Pancreas (tissue), 10 donors: Measurements from ENCODE around the gene GMDS. TPM values are rescaled to one million over a fixed set of nuclear protein-coding genes. Genes with fewer than 3 reads are reported as not detected.

ENCODE experiments used
- ATAC-seq, 4 donors: fragments of 200-7000 bp; cut with Tn5 transposase; one replicate each; pipeline versions ENCODE4 v1.8.0 to v1.9.1; 2020; ENCODE audit warnings: mild to moderate bottlenecking in 4 of 4, moderate library complexity in 4 of 4
- DNase-seq, 6 donors: peaks; one replicate each; pipeline ENCODE4 v3.0.0-alpha.2; 2020
- FAIRE-seq: peaks from 2 replicates; lab custom pipeline; 2012; peaks lifted over from hg19 to GRCh38; lab: Jason Lieb, UNC
- H3K27ac ChIP-seq, 4 donors: fragments of 200-600 bp; sonication (generic); 1 replicate in 3 of 4; 2 replicates in 1 of 4; pipeline versions ENCODE4 v1.5.0 to v1.8.0; 2020
- H3K27me3 ChIP-seq, 4 donors: fragments of 200-600 bp; one replicate each; pipeline ENCODE4 v1.8.0; 2021
- H3K36me3 ChIP-seq, 3 donors: fragments of 200-600 bp; sonication (generic) in 1 of 3; one replicate each; pipeline versions ENCODE4 v1.5.0 to v1.8.0; 2020 to 2021
- H3K4me1 ChIP-seq, 3 donors: fragments of 200-600 bp; one replicate each; pipeline ENCODE4 v1.8.0; 2021
- H3K4me3 ChIP-seq, 4 donors: fragments of 200-600 bp; sonication (generic) in 2 of 4; one replicate each; pipeline versions ENCODE4 v1.5.0 to v1.8.0; 2020 to 2021
- H3K9me3 ChIP-seq, 4 donors: fragments of 200-600 bp; one replicate each; pipeline ENCODE4 v1.8.0; 2021
- WGBS, 2 donors: extraction: QIAGEN DNeasy Blood & Tissue Kit; methylation state at CpG; one replicate each; pipeline ENCODE4 v1.1.7; 2013; 5-methylcytosine and 5-hydroxymethylcytosine counted together
- intact Hi-C, 3 donors: fragments of 100-400 bp; cut with DNase I; formaldehyde crosslinking; loops; one replicate each; pipeline versions ENCODE4 v1.11.1 to v1.14.2; 2022
- polyA plus RNA-seq, 2 donors: library from polyadenylated mRNA; stranded (reverse); fragments of 200-250 nt; gene quantifications; one replicate each; pipeline ENCODE4 v1.2.3, GENCODE V29; 2013
- total RNA-seq, 6 donors: library from RNA; stranded (reverse); fragmentation: NEBNext Ultra II Directional in 4 of 6; extraction: Animal tissue kit (Norgen Biotek cat#: 25700) in 4 of 6; gene quantifications; one replicate each; pipeline versions ENCODE4 v1.2.1 to v1.2.4, GENCODE V29; 2021 to 2023
- TF ChIP-seq, protein P1 (sequence below), 4 donors: fragments of 200-600 bp; sonication (generic) in 3 of 4; IDR thresholded peaks; one replicate each; pipeline versions ENCODE4 v1.5.0 to v1.8.0; 2021; ENCODE audit warnings: antibody characterized with exemption in 4 of 4
- donor health status: healthy with polysubstance abuse.
- donor health status: DM: no; HTN: no; CAD: no; lungs with moderate emphysema.
- donor health status: DM: no; HTN: no; CAD: no.
- donor health status: control.
- donor health status: control.
- donor health status: Bipolar disorder and iron deficiency.
- donor health status: DM: yes; HTN: yes; CAD: no.
- donor health status: DM: no; HTN: no; CAD: no.
- donor health status: DM: no; HTN: no; CAD: no.
- donor health status: DM: yes; HTN: yes; CAD: no.

The GMDS gene
- total and polyA plus RNA-seq, 8 donors, result 7.6 to 40.8 (median 26.5) TPM

- TF ChIP-seq, protein P1, sequence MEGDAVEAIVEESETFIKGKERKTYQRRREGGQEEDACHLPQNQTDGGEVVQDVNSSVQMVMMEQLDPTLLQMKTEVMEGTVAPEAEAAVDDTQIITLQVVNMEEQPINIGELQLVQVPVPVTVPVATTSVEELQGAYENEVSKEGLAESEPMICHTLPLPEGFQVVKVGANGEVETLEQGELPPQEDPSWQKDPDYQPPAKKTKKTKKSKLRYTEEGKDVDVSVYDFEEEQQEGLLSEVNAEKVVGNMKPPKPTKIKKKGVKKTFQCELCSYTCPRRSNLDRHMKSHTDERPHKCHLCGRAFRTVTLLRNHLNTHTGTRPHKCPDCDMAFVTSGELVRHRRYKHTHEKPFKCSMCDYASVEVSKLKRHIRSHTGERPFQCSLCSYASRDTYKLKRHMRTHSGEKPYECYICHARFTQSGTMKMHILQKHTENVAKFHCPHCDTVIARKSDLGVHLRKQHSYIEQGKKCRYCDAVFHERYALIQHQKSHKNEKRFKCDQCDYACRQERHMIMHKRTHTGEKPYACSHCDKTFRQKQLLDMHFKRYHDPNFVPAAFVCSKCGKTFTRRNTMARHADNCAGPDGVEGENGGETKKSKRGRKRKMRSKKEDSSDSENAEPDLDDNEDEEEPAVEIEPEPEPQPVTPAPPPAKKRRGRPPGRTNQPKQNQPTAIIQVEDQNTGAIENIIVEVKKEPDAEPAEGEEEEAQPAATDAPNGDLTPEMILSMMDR (IDR thresholded peaks at IDR 0.05), result peak; percentile 46 to 71 (median 58)
- Histone ChIP-seq H3K9me3 (no peaks in the 10 kb centered on the region), H3K27me3 (no peaks in the 10 kb centered on the region), H3K36me3 (no peaks in the 10 kb centered on the region), H3K4me1 (no peaks in the 10 kb centered on the region), H3K27ac (no peak overlapping the region), H3K4me3 (no peak overlapping the region)
- intact Hi-C loops, result loop anchor here in 2 of 3 donors (2.0 to 10.0 kb wide), 3 partner anchors 71 to 594 kb away; no protein-coding TSS in a partner anchor
- DNase-seq (peak in 3 of 6 donors; percentile 24 to 45 (median 28)), ATAC-seq (peak; percentile 80 to 95 (median 94)), FAIRE-seq (peak; percentile 54)
- 0 to 4% methylated on average over 1 of the region's 1 CpG for WGBS, 2 donors
Observed at GRCh38 chr6:2196079-2196679, 49.2 kb downstream of the GMDS start.

- WGBS, 2 donors, result 68 to 74% methylated on average over 4 of the region's 4 CpGs
- TF ChIP-seq, protein P1 (IDR thresholded peaks at IDR 0.05), result no peak
- H3K4me1 ChIP-seq, result no peaks in the 10 kb centered on the region
- no peaks in the 10 kb centered on the region for H3K27me3 ChIP-seq
- DNase-seq (no peak), FAIRE-seq (no peak), ATAC-seq (no peak)
- no peak overlapping the region for H3K4me3 ChIP-seq
- intact Hi-C loops, result loop anchor here in 2 of 3 donors (5.0 to 10.0 kb wide), 2 partner anchors 70 to 592 kb away; no protein-coding TSS in a partner anchor
- H3K36me3 ChIP-seq, result no peaks in the 10 kb centered on the region
- no peak overlapping the region for H3K27ac ChIP-seq
- no peaks in the 10 kb centered on the region for H3K9me3 ChIP-seq
Observed at GRCh38 chr6:2194643-2195042, 50.8 kb downstream of the GMDS start.

GRCh38 chr6:2193931-2194330 is 51.5 kb downstream of the GMDS start:
- Histone ChIP-seq H3K27me3 (no peaks in the 10 kb centered on the region), H3K27ac (no peak overlapping the region), H3K9me3 (no peaks in the 10 kb centered on the region), H3K4me1 (no peaks in the 10 kb centered on the region), H3K36me3 (no peaks in the 10 kb centered on the region), H3K4me3 (no peak overlapping the region)
- FAIRE-seq (no peak), DNase-seq (no peak), ATAC-seq (no peak)
- WGBS, 2 donors, result 97 to 99% methylated on average over 5 of the region's 5 CpGs
- TF ChIP-seq, protein P1 (IDR thresholded peaks at IDR 0.05), result no peak
- intact Hi-C loops, result loop anchor here in 1 of 3 donors (10.0 kb wide), 1 partner anchor 69 kb away; no protein-coding TSS in a partner anchor

DNA sequence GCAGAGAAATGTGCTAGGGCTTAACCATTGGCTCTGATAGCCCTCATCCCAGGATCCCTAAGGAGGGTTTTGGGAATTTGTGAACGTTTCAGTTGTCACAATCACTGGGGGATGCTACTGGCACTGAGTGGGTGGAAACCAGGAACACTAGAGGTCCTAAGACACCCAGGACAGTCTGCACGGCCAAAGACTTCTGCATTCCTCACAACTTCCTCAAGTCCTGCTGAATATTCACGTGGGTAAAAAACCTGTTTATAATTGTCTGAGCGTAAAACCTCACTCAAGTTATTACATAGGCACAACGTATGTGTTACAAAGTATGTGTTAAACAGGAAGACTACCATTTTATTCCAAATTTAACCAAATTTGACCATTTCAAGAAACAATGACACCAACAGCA is 52.4 kb downstream of the GMDS start:
- WGBS, 2 donors, result 85 to 87% methylated on average over 5 of the region's 5 CpGs

More for the DNA sequence above, 52.4 kb downstream of the GMDS start:
- Histone ChIP-seq H3K4me1 (no peaks in the 10 kb centered on the region), H3K27ac (no peak overlapping the region), H3K4me3 (no peak overlapping the region), H3K9me3 (no peaks in the 10 kb centered on the region), H3K27me3 (no peaks in the 10 kb centered on the region), H3K36me3 (no peaks in the 10 kb centered on the region)
- TF ChIP-seq, protein P1 (IDR thresholded peaks at IDR 0.05), result no peak
- intact Hi-C loops, result loop anchor here in 1 of 3 donors (10.0 kb wide), 1 partner anchor 68 kb away; no protein-coding TSS in a partner anchor
- FAIRE-seq (no peak), ATAC-seq (no peak), DNase-seq (no peak)
